B cell (primary cell): ENCODE data around the gene BOD1.

ENCODE experiments used
- CTCF ChIP-seq: fragments of 200-600 bp; IDR thresholded peaks from one replicate; pipeline ENCODE4 v1.8.0; 2022; ENCODE audit warnings: antibody characterized with exemption, mild to moderate bottlenecking
- EZH2 ChIP-seq: IDR thresholded peaks from 2 replicates; pipeline ENCODE4 v1.6.1; 2012; ENCODE audit warnings: borderline replicate concordance, low read depth, mild to moderate bottlenecking, moderate library complexity, low read length; ENCODE audit not compliant: insufficient read depth, poor library complexity, severe bottlenecking

- TF ChIP-seq CTCF (peak; percentile 77), EZH2 (no peak)
Observed at GRCh38 chr5:173615884-173616576, 420 bp downstream of the BOD1 start.
